Loucy (cell line): ENCODE measurements around the gene KRT6C.

Experiments used
- H2AFZ ChIP-seq: fragments of 200-600 bp; sonication (generic); 2 replicates; pipeline ENCODE4 v1.6.0; 2016; ENCODE audit warnings: antibody characterized with exemption, mild to moderate bottlenecking, low read length, moderate library complexity
- H3F3A ChIP-seq: fragments of 200-600 bp; 2 replicates; pipeline ENCODE4 v1.6.0; 2016; ENCODE audit warnings: antibody characterized with exemption, low read depth, mild to moderate bottlenecking
- H3K27me3 ChIP-seq: fragments of 200-600 bp; sonication (generic); 2 replicates; pipeline ENCODE4 v1.6.1; 2014; ENCODE audit warnings: low read length, mild to moderate bottlenecking; ENCODE audit not compliant: insufficient read depth, poor library complexity, severe bottlenecking
- H3K36me3 ChIP-seq: fragments of 200-600 bp; sonication (generic); 2 replicates; pipeline ENCODE4 v1.6.1; 2016; ENCODE audit warnings: low read length; ENCODE audit not compliant: insufficient read depth
- H3K4me1 ChIP-seq: fragments of 200-600 bp; sonication (generic); 2 replicates; pipeline ENCODE4 v1.5.1; 2014; ENCODE audit warnings: low read length, mild to moderate bottlenecking; ENCODE audit not compliant: insufficient read depth, poor library complexity, severe bottlenecking
- H3K4me2 ChIP-seq: fragments of 200-600 bp; sonication (generic); 2 replicates; pipeline ENCODE4 v1.6.0; 2014; ENCODE audit warnings: antibody characterized with exemption, low read length, low read depth, mild to moderate bottlenecking; ENCODE audit not compliant: poor library complexity, severe bottlenecking
- H3K4me3 ChIP-seq: fragments of 200-600 bp; sonication (generic); 2 replicates; pipeline ENCODE4 v1.5.1; 2014; ENCODE audit warnings: low read length, mild to moderate bottlenecking, mixed read lengths; ENCODE audit not compliant: poor library complexity, severe bottlenecking
- H3K79me2 ChIP-seq: fragments of 200-600 bp; sonication (generic); 2 replicates; pipeline ENCODE4 v1.6.1; 2014; ENCODE audit warnings: low read length; ENCODE audit not compliant: insufficient read depth
- H3K9ac ChIP-seq: fragments of 200-600 bp; sonication (generic); 2 replicates; pipeline ENCODE4 v1.6.0; 2014; ENCODE audit warnings: mild to moderate bottlenecking, low read depth, low read length, moderate library complexity; ENCODE audit not compliant: poor library complexity, severe bottlenecking
- H3K9me2 ChIP-seq: fragments of 200-600 bp; sonication (generic); replicated peaks from 2 replicates; pipeline ENCODE4 v1.6.1; 2016; ENCODE audit warnings: low read depth, low read length, mixed read lengths
- H3K9me3 ChIP-seq: fragments of 200-600 bp; sonication (generic); 2 replicates; pipeline ENCODE4 v1.6.1; 2014; ENCODE audit warnings: mild to moderate bottlenecking, antibody characterized with exemption, low read length, low read depth; ENCODE audit not compliant: insufficient read depth
- H4K20me1 ChIP-seq: fragments of 200-600 bp; sonication (generic); 2 replicates; pipeline ENCODE4 v1.6.0; 2014; ENCODE audit warnings: antibody characterized with exemption, low read length, mild to moderate bottlenecking; ENCODE audit not compliant: insufficient read depth, poor library complexity, severe bottlenecking
- EZH2phosphoT487 ChIP-seq: fragments of 200-600 bp; IDR thresholded peaks from 2 replicates; pipeline ENCODE4 v1.6.1; 2018; ENCODE audit warnings: antibody characterized with exemption, mild to moderate bottlenecking, moderate library complexity, borderline replicate concordance
- TF ChIP-seq, protein P1 (sequence below): fragments of 200-600 bp; sonication (generic); conservative IDR thresholded peaks from 2 replicates; pipeline ENCODE4 v1.5.1; 2014; ENCODE audit warnings: mild to moderate bottlenecking, antibody characterized with exemption, low read length

Gene KRT6C

GRCh38 chr12:52513736-52514135 is 40.1 kb upstream of the KRT6C start:
- no peaks in the 10 kb centered on the region for H3K9me3 ChIP-seq
- H3K36me3 ChIP-seq = no peaks in the 10 kb centered on the region
- no peaks in the 10 kb centered on the region for H3K4me1 ChIP-seq
- no peaks in the 10 kb centered on the region for H4K20me1 ChIP-seq
- no peak overlapping the region for H3K9ac ChIP-seq
- no peaks in the 10 kb centered on the region for H3K9me2 ChIP-seq
- H3K79me2 ChIP-seq = no peaks in the 10 kb centered on the region
- H3K27me3 ChIP-seq = no peaks in the 10 kb centered on the region
- H3F3A ChIP-seq = no peaks in the 10 kb centered on the region
- TF ChIP-seq, protein P1, sequence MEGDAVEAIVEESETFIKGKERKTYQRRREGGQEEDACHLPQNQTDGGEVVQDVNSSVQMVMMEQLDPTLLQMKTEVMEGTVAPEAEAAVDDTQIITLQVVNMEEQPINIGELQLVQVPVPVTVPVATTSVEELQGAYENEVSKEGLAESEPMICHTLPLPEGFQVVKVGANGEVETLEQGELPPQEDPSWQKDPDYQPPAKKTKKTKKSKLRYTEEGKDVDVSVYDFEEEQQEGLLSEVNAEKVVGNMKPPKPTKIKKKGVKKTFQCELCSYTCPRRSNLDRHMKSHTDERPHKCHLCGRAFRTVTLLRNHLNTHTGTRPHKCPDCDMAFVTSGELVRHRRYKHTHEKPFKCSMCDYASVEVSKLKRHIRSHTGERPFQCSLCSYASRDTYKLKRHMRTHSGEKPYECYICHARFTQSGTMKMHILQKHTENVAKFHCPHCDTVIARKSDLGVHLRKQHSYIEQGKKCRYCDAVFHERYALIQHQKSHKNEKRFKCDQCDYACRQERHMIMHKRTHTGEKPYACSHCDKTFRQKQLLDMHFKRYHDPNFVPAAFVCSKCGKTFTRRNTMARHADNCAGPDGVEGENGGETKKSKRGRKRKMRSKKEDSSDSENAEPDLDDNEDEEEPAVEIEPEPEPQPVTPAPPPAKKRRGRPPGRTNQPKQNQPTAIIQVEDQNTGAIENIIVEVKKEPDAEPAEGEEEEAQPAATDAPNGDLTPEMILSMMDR = no peak
- TF ChIP-seq EZH2phosphoT487 = no peak
- no peak overlapping the region for H2AFZ ChIP-seq
- H3K4me2 ChIP-seq = no peak overlapping the region
- H3K4me3 ChIP-seq = no peak overlapping the region

DNA sequence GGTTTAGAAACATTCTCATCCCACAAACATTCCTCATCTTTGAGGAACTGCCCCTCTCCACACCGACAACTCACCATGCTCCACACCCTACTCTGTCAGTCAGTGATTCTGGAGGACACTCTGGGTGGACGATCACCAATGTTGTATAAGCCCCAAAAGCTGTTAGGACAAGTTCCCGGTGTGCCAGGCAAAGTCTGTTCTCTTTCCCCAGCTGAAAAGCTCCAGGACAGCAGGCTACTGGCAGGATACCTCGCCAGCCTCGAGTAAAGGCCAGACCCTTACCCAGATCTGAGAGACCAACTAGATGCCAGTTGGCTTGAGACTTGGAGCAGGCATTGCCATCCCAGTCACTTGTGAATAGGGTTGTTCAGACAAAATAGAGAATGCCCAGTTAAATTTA is 34.6 kb upstream of the KRT6C start:
- Histone ChIP-seq H3K27me3 (no peaks in the 10 kb centered on the region), H3K4me2 (no peak overlapping the region), H3K79me2 (no peaks in the 10 kb centered on the region), H3K9me3 (no peaks in the 10 kb centered on the region), H3K4me1 (no peaks in the 10 kb centered on the region), H2AFZ (no peak overlapping the region), H3K9me2 (no peaks in the 10 kb centered on the region), H3K4me3 (no peak overlapping the region), H3K9ac (no peak overlapping the region), H3F3A (no peaks in the 10 kb centered on the region), H4K20me1 (no peaks in the 10 kb centered on the region), H3K36me3 (no peaks in the 10 kb centered on the region)
- TF ChIP-seq EZH2phosphoT487 = no peak
- TF ChIP-seq, protein P1 = no peak

DNA sequence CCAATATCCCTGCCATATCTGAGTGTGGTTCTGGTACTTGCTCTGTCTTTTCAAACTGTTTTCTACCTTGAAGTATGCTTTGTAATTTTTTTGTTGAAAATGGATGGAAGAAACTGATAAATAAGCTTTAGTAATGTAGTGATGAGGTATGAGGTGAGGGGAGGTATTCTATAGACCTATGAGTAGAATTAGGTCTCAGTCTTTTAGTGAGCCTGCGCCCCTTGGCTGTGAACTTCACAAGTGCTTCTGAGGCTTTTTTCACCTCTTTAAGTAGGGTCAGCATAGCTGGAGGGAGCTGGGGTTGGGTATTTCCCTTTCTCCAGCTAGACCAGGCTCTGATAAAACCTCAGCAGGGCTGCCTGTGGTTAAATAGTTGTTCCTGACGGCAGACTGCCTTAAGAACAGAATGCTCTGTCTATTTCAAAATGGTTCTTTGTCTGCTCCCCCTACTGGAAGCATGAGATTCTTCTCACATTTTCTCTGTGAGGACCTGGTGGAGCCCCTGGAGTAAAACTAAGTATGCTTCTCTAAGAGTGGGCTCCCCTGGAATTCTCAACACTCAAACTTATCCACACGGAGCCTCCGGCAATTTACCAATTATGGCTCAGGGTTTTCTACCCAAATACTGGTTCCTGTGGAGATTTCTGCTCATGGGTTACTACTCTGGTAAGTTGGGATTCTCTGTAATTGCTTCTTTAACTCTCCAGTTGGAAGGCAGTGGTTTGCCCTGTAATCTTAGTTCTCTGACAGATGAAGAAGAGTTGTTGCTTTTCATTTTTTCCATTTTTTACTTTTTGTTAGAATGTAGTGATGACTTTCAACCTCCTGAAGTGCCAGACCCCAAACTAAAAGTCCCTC is 33.5 kb upstream of the KRT6C start:
- no peaks in the 10 kb centered on the region for H3K4me1 ChIP-seq
- H3K9ac ChIP-seq = no peak overlapping the region
- H3K27me3 ChIP-seq = no peaks in the 10 kb centered on the region
- TF ChIP-seq, protein P1 = peak; percentile 82
- no peak for TF ChIP-seq EZH2phosphoT487
- no peaks in the 10 kb centered on the region for H3K9me2 ChIP-seq
- no peaks in the 10 kb centered on the region for H3K36me3 ChIP-seq
- H3K4me2 ChIP-seq = no peak overlapping the region
- H3K4me3 ChIP-seq = no peak overlapping the region
- H3F3A ChIP-seq = no peaks in the 10 kb centered on the region
- H2AFZ ChIP-seq = no peak overlapping the region
- 0 out of 2 replicates have a peak, but pooled peaks cover 3% of the 10 kb centered on the region for H3K9me3 ChIP-seq
- H3K79me2 ChIP-seq = no peaks in the 10 kb centered on the region
- H4K20me1 ChIP-seq = no peaks in the 10 kb centered on the region
